Activated B cell treated with CpG ODN at 0.5 μM for 24 hours (primary cell): ENCODE data around the gene GPR146. TPM values are rescaled to one million over a fixed set of nuclear protein-coding genes. Genes with fewer than 3 reads are reported as not detected.

Source experiments
- ATAC-seq: fragments of 200-7000 bp; cut with Tn5 transposase; one replicate; pipeline ENCODE4 v1.10.0; 2021; ENCODE audit warnings: low read depth, mild to moderate bottlenecking, moderate library complexity
- CTCF ChIA-PET: fragments of 350-600 bp; sonication (Branson Sonifier 250); formaldehyde crosslinking; loops from one replicate; lab custom pipeline; 2021; ENCODE audit warnings: antibody characterized with exemption; lab: Charles Lee
- POLR2A ChIA-PET: fragments of 350-600 bp; sonication (Branson Sonifier 250); formaldehyde crosslinking; loops from one replicate; lab custom pipeline; 2021; ENCODE audit warnings: antibody characterized with exemption; lab: Charles Lee
- DNase-seq: peaks from one replicate; pipeline ENCODE4 v3.0.0; 2022
- H3K27ac Mint-ChIP-seq: one replicate; pipeline ENCODE4 v1.8.0; 2020; ENCODE audit warnings: mixed read lengths
- H3K27me3 Mint-ChIP-seq: one replicate; pipeline ENCODE4 v1.8.0; 2021; ENCODE audit warnings: mixed read lengths
- H3K36me3 Mint-ChIP-seq: one replicate; pipeline ENCODE4 v1.8.0; 2021; ENCODE audit warnings: low read depth, mixed read lengths
- H3K4me1 Mint-ChIP-seq: one replicate; pipeline ENCODE4 v1.8.0; 2021; ENCODE audit warnings: mixed read lengths
- H3K4me3 Mint-ChIP-seq: one replicate; pipeline ENCODE4 v1.8.0; 2020; ENCODE audit warnings: mild to moderate bottlenecking, mixed read lengths
- H3K9me3 Mint-ChIP-seq: one replicate; pipeline ENCODE4 v1.8.0; 2020; ENCODE audit warnings: mixed read lengths
- CTCF ChIP-seq: fragments of 200-600 bp; IDR thresholded peaks from one replicate; pipeline ENCODE4 v1.8.0; 2022; ENCODE audit warnings: antibody characterized with exemption, mild to moderate bottlenecking
- intact Hi-C: fragments of 100-400 bp; cut with micrococcal nuclease; formaldehyde crosslinking; loops from one replicate; pipeline ENCODE4 v1.15.1; 2024
- total RNA-seq: library from RNA; stranded (reverse); gene quantifications from 2 replicates; pipeline ENCODE4 v1.2.3, GENCODE V29; 2022

GPR146 gene
- total RNA-seq, 1 donor from 2014 or later = 6.9 TPM

GRCh38 chr7:1004018-1004852 is 40.1 kb upstream of the GPR146 start:
- H3K4me1 Mint-ChIP-seq = peaks cover 38% of the 10 kb centered on the region
- DNase-seq (peak; percentile 70), ATAC-seq (peak; percentile 81)
- ChIA-PET POLR2A (interaction anchor here (0.6 to 2.9 kb wide), 12 partner anchors 10 to 1314 kb away, joined by 3 to 45 read pairs (median 4); no protein-coding TSS in a partner anchor), CTCF (interaction anchor here (0.7 to 2.1 kb wide), 4 partner anchors 11 to 61 kb away, joined by 3 to 18 read pairs (median 6); no protein-coding TSS in a partner anchor)
- H3K36me3 Mint-ChIP-seq = peaks cover 32% of the 10 kb centered on the region
- H3K27ac Mint-ChIP-seq = peak overlapping the region; percentile 70
- no peaks in the 10 kb centered on the region for H3K9me3 Mint-ChIP-seq
- intact Hi-C loops = loop anchor here (1.0 to 5.0 kb wide), 4 partner anchors 20 to 58 kb away; partner anchors contain the start of genes COX19 and GPR146
- peak overlapping the region; percentile 64 for H3K4me3 Mint-ChIP-seq
- TF ChIP-seq CTCF = no peak
- H3K27me3 Mint-ChIP-seq = no peaks in the 10 kb centered on the region

- Mint-ChIP-seq H3K4me1 (peaks cover 32% of the 10 kb centered on the region), H3K4me3 (no peak overlapping the region), H3K27me3 (no peaks in the 10 kb centered on the region), H3K27ac (no peak overlapping the region), H3K36me3 (peaks cover 36% of the 10 kb centered on the region), H3K9me3 (no peaks in the 10 kb centered on the region)
- ATAC-seq (no peak), DNase-seq (no peak)
- POLR2A ChIA-PET = interaction anchor here (1.5 to 2.9 kb wide), 2 partner anchors 13 to 18 kb away, joined by 8 to 45 read pairs; no protein-coding TSS in a partner anchor
- CTCF ChIA-PET = interaction anchor here (0.7 to 2.1 kb wide), 3 partner anchors 12 to 60 kb away, joined by 3 to 18 read pairs (median 8); no protein-coding TSS in a partner anchor
- TF ChIP-seq CTCF = no peak
- intact Hi-C loops = no loop called here
Observed at GRCh38 chr7:1005303-1005702, 39.0 kb upstream of the GPR146 start.

- intact Hi-C loops = no loop called here
- ATAC-seq (no peak), DNase-seq (no peak)
- Mint-ChIP-seq H3K27me3 (no peaks in the 10 kb centered on the region), H3K27ac (no peak overlapping the region), H3K9me3 (no peaks in the 10 kb centered on the region), H3K4me3 (no peak overlapping the region), H3K36me3 (peaks cover 34% of the 10 kb centered on the region), H3K4me1 (peaks cover 40% of the 10 kb centered on the region)
- ChIA-PET CTCF (no interaction called here), POLR2A (interaction anchor here (0.5 to 0.9 kb wide), 2 partner anchors 12 to 33 kb away, joined by 3 to 4 read pairs; no protein-coding TSS in a partner anchor)
- TF ChIP-seq CTCF = no peak
Observed at GRCh38 chr7:1007901-1008300, 36.4 kb upstream of the GPR146 start.

GRCh38 chr7:1008733-1009363 is 35.5 kb upstream of the GPR146 start:
- Mint-ChIP-seq H3K27me3 (no peaks in the 10 kb centered on the region), H3K9me3 (no peaks in the 10 kb centered on the region), H3K4me3 (no peak overlapping the region), H3K36me3 (peaks cover 37% of the 10 kb centered on the region), H3K4me1 (peaks cover 43% of the 10 kb centered on the region), H3K27ac (no peak overlapping the region)
- POLR2A ChIA-PET = interaction anchor here (0.9 kb wide), 1 partner anchor 11 kb away, joined by 3 read pairs; no protein-coding TSS in a partner anchor
- CTCF ChIA-PET = no interaction called here
- TF ChIP-seq CTCF = no peak
- no peak for DNase-seq
- intact Hi-C loops = no loop called here
- no peak for ATAC-seq

GRCh38 chr7:1009747-1010146 is 34.6 kb upstream of the GPR146 start:
- POLR2A ChIA-PET = no interaction called here
- H3K4me3 Mint-ChIP-seq = no peak overlapping the region

More at GRCh38 chr7:1009747-1010146, 34.6 kb upstream of the GPR146 start:
- H3K36me3 Mint-ChIP-seq = peaks cover 38% of the 10 kb centered on the region
- no peak for DNase-seq
- H3K9me3 Mint-ChIP-seq = no peaks in the 10 kb centered on the region
- CTCF ChIA-PET = no interaction called here
- H3K27ac Mint-ChIP-seq = no peak overlapping the region
- intact Hi-C loops = no loop called here
- no peaks in the 10 kb centered on the region for H3K27me3 Mint-ChIP-seq
- TF ChIP-seq CTCF = no peak
- no peak for ATAC-seq
- peaks cover 39% of the 10 kb centered on the region for H3K4me1 Mint-ChIP-seq
